Measurements from ENCODE around the gene DAAM2.

Gene DAAM2

GRCh38 chr6:39776581-39776980, 15.6 kb upstream of the DAAM2 start:
- Mint-ChIP-seq H3K4me3 (no peak overlapping the region), H3K4me1 (no peaks in the 10 kb centered on the region), H3K9me3 (no peaks in the 10 kb centered on the region), H3K27ac (no peak overlapping the region), H3K27me3 (no peaks in the 10 kb centered on the region), H3K36me3 (no peaks in the 10 kb centered on the region)

- H3K27me3 Mint-ChIP-seq, result no peaks in the 10 kb centered on the region
- no peaks in the 10 kb centered on the region for H3K9me3 Mint-ChIP-seq
- H3K4me1 Mint-ChIP-seq, result no peaks in the 10 kb centered on the region
- no peaks in the 10 kb centered on the region for H3K36me3 Mint-ChIP-seq
- no peak overlapping the region for H3K27ac Mint-ChIP-seq
- no peak overlapping the region for H3K4me3 Mint-ChIP-seq
These were observed 15.0 kb upstream of the DAAM2 start for GRCh38 chr6:39777218-39777617.

DNA sequence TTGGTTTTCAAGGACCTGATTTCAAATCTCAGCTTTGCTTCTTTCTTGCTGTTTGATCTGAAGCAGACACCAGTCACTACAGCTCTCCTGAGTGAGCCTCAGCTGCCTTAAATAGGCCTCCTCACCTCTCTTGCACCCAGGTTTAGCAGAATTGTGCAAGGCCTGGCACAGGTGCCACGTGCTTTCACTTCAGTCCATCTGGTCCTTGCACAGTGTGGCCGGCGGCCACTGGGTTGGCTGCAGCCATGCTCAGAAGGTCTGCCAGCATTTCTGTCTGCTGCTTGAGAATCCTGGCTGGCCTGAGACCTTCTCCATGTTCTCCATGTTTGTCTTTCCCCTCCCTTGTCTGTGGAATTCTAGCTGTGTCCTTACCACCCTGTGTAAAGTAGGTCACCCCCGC, 14.5 kb upstream of the DAAM2 start:
- Mint-ChIP-seq H3K27ac (no peak overlapping the region), H3K36me3 (no peaks in the 10 kb centered on the region), H3K27me3 (no peaks in the 10 kb centered on the region), H3K9me3 (no peaks in the 10 kb centered on the region), H3K4me3 (no peak overlapping the region), H3K4me1 (no peaks in the 10 kb centered on the region)

GRCh38 chr6:39778581-39779255, 13.5 kb upstream of the DAAM2 start:
- H3K27ac Mint-ChIP-seq, result no peak overlapping the region
- H3K36me3 Mint-ChIP-seq, result peaks cover 2% of the 10 kb centered on the region
- no peaks in the 10 kb centered on the region for H3K4me1 Mint-ChIP-seq
- no peak overlapping the region for H3K4me3 Mint-ChIP-seq
- no peaks in the 10 kb centered on the region for H3K27me3 Mint-ChIP-seq
- peaks cover 8% of the 10 kb centered on the region for H3K9me3 Mint-ChIP-seq

GRCh38 chr6:39785281-39785680, 6.9 kb upstream of the DAAM2 start:
- Mint-ChIP-seq H3K4me1 (no peaks in the 10 kb centered on the region), H3K4me3 (no peak overlapping the region), H3K9me3 (peaks cover 16% of the 10 kb centered on the region), H3K27me3 (peaks cover 8% of the 10 kb centered on the region), H3K36me3 (peaks cover 3% of the 10 kb centered on the region), H3K27ac (no peak overlapping the region)

DNA sequence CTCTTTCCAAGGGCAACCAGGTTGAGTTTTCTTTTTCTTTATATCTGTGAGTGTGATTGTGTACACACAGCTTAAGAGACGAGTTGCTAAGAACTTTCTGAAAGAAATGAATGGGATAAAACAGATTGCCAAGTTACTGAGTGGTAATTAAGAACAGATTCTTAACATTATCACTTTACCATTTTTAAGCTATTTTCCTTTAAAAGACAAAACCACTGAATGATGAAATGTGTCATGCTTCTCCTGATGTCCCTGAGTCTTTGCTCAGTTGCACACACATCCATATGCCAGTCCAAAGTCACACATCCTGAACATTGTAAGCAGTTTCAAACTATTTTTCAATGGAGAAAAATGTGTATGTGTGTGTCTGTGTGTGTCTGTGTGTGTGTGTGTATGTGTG, 5.5 kb upstream of the DAAM2 start:
- H3K4me3 Mint-ChIP-seq, result no peak overlapping the region
- H3K27ac Mint-ChIP-seq, result no peak overlapping the region
- peaks cover 3% of the 10 kb centered on the region for H3K36me3 Mint-ChIP-seq
- peaks cover 16% of the 10 kb centered on the region for H3K9me3 Mint-ChIP-seq
- H3K4me1 Mint-ChIP-seq, result no peaks in the 10 kb centered on the region
- peaks cover 16% of the 10 kb centered on the region for H3K27me3 Mint-ChIP-seq

- Mint-ChIP-seq H3K36me3 (peaks cover 3% of the 10 kb centered on the region), H3K27ac (no peak overlapping the region), H3K4me3 (no peak overlapping the region), H3K4me1 (no peaks in the 10 kb centered on the region), H3K9me3 (peaks cover 16% of the 10 kb centered on the region), H3K27me3 (peaks cover 18% of the 10 kb centered on the region)
These were observed 4.9 kb upstream of the DAAM2 start for GRCh38 chr6:39787322-39787721.

GRCh38 chr6:39790772-39791171, 1.4 kb upstream of the DAAM2 start:
- Mint-ChIP-seq H3K36me3 (no peaks in the 10 kb centered on the region), H3K27me3 (peaks cover 36% of the 10 kb centered on the region), H3K4me1 (no peaks in the 10 kb centered on the region), H3K27ac (no peak overlapping the region), H3K4me3 (no peak overlapping the region), H3K9me3 (no peaks in the 10 kb centered on the region)

GRCh38 chr6:39791311-39791710, 865 bp upstream of the DAAM2 start:
- no peak overlapping the region for H3K27ac Mint-ChIP-seq
- no peaks in the 10 kb centered on the region for H3K4me1 Mint-ChIP-seq
- H3K9me3 Mint-ChIP-seq, result no peaks in the 10 kb centered on the region
- H3K27me3 Mint-ChIP-seq, result peaks cover 34% of the 10 kb centered on the region
- H3K36me3 Mint-ChIP-seq, result no peaks in the 10 kb centered on the region
- H3K4me3 Mint-ChIP-seq, result no peak overlapping the region

GRCh38 chr6:39792540-39793450, 619 bp downstream of the DAAM2 start:
- Mint-ChIP-seq H3K9me3 (no peaks in the 10 kb centered on the region), H3K36me3 (no peaks in the 10 kb centered on the region), H3K4me3 (peak overlapping the region; percentile 36), H3K27ac (peak overlapping the region; percentile 8), H3K4me1 (no peaks in the 10 kb centered on the region), H3K27me3 (peaks cover 36% of the 10 kb centered on the region)

- Mint-ChIP-seq H3K36me3 (no peaks in the 10 kb centered on the region), H3K27me3 (peaks cover 36% of the 10 kb centered on the region), H3K27ac (no peak overlapping the region), H3K4me3 (no peak overlapping the region), H3K9me3 (no peaks in the 10 kb centered on the region), H3K4me1 (no peaks in the 10 kb centered on the region)
These were observed 1.3 kb downstream of the DAAM2 start for GRCh38 chr6:39793516-39793915.

DNA sequence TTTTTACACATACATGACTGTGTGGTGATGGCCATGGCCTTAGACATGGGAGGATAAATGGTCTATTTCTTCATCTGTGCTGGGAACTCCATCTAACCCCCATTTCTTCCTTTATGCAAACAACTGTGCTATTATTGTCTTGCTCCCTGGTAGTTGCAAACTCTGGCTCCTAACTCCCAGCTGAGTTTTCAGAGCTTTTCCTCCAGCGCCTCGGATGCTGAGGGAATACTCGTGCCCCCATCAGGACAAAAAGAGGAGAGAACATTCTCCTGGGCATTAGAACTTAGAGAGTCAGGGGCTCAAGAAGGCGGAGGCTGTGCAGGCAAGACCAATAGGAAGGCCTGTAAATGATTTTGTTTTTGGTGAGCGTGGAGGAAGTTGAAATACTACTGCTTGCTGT, 2.1 kb downstream of the DAAM2 start:
- no peaks in the 10 kb centered on the region for H3K36me3 Mint-ChIP-seq
- peaks cover 36% of the 10 kb centered on the region for H3K27me3 Mint-ChIP-seq
- no peak overlapping the region for H3K27ac Mint-ChIP-seq
- no peak overlapping the region for H3K4me3 Mint-ChIP-seq
- H3K4me1 Mint-ChIP-seq, result no peaks in the 10 kb centered on the region
- no peaks in the 10 kb centered on the region for H3K9me3 Mint-ChIP-seq

- no peak overlapping the region for H3K27ac Mint-ChIP-seq
- H3K9me3 Mint-ChIP-seq, result no peaks in the 10 kb centered on the region
- H3K36me3 Mint-ChIP-seq, result no peaks in the 10 kb centered on the region
- H3K4me3 Mint-ChIP-seq, result no peak overlapping the region
- H3K4me1 Mint-ChIP-seq, result no peaks in the 10 kb centered on the region
- peaks cover 27% of the 10 kb centered on the region for H3K27me3 Mint-ChIP-seq
These were observed 5.6 kb downstream of the DAAM2 start for GRCh38 chr6:39797751-39798150.

DNA sequence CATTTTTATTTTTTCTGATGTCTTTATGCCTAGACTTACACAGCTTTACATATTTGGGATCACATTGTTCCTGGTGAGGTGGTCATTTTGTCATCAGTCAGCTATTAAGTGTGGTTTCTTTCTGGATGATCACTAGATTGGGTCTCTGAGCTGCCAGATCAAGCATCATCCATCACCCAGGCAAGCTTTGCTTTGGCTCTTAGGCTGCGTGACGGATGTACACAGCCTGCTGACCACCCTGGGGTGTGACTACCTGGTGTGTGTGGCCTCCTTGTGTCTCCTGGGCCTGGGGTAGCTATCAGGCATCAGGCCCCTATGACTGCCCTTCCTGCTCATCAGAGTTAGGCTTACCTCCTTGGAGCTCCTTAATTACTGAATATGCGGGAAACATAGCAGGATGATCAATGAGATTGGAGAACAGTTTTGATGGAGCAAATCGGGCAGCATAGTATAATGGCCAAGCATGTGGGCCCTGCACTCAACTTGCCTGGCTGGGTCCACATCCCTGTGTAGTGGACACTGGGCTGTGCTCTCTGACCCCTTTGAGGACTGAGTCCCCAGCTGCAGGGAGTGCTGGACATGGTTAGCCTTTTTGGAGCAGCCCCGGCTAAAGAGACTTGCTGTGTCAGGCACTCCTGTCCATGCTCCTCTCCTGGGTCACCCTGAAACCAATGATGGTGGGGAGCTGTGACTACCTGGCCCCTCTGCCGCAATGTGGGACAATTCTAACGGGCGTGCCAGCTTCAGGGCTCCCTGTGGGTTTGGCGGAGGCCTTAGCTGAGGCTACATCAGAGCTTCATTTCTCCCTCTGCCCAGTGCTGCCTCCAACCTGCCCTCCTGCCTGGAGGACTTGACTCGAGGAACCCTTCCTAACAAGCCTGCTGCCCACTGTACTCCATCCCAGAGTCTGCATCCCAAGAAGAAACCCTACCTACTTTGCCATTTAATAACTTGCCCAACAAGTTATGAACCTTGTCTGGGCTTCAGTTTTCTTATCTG, 8.2 kb downstream of the DAAM2 start:
- peaks cover 12% of the 10 kb centered on the region for H3K27me3 Mint-ChIP-seq
- no peak overlapping the region for H3K27ac Mint-ChIP-seq
- H3K4me1 Mint-ChIP-seq, result no peaks in the 10 kb centered on the region
- H3K9me3 Mint-ChIP-seq, result no peaks in the 10 kb centered on the region
- H3K4me3 Mint-ChIP-seq, result no peak overlapping the region
- H3K36me3 Mint-ChIP-seq, result no peaks in the 10 kb centered on the region

DNA sequence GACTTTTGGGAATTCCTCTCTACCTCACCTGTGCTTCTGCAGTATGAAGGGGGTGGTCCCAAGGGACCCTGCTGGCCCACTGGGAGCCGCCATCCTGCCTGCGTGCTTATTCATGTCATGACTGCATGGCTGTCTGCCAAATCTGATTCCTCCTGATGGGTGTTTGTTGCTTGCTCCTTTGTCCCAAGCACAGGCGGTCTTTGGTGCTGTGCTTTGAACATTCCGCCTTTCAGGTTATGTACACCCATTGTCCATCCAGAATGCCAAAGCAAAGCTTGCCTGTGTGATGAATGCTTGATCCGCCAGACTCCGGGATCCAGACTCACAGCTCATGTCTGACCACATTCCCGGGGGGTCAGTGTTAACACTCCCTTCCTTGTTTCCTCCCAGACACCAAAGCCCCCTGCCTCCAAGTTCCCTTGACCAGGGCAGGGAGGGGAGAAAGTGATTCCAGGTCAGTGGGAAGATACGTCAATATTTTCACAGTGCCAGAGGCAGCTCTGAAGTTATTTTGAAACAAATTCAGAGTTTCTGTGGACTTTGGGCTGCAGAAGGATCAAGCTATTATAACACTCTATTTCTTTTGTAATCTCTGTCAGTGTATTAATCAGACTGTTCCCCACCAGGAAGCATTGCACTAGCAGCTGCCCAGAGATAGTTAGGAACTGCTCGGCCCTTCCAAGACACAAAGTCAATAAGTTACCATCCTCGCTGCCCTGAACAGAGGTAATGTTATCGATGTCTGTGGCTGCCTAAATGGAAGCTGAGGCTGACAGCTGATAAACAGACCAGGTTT, 9.5 kb downstream of the DAAM2 start:
- H3K27me3 Mint-ChIP-seq, result peaks cover 14% of the 10 kb centered on the region
- peak overlapping the region; percentile 5 for H3K27ac Mint-ChIP-seq
- H3K36me3 Mint-ChIP-seq, result no peaks in the 10 kb centered on the region
- no peaks in the 10 kb centered on the region for H3K4me1 Mint-ChIP-seq
- H3K4me3 Mint-ChIP-seq, result no peak overlapping the region
- H3K9me3 Mint-ChIP-seq, result no peaks in the 10 kb centered on the region
